ENCODE measurements around the gene CILP2.

Gene CILP2

GRCh38 chr19:19551853-19552192 lies 13.8 kb downstream of the CILP2 start:
- Histone ChIP-seq H3K4me2 (ENCODE audit: insufficient read depth, low read length) (no peak overlapping the region), H3K9me3 (ENCODE audit: insufficient read depth, low read length, severe bottlenecking) (no peaks in the 10 kb centered on the region), H3K4me1 (ENCODE audit: insufficient read depth, low read length) (no peaks in the 10 kb centered on the region), H3K9ac (ENCODE audit: low read depth, low read length) (no peak overlapping the region), H4K20me1 (ENCODE audit: insufficient read depth, low read length) (no peaks in the 10 kb centered on the region), H3K36me3 (ENCODE audit: insufficient read depth, low read length) (no peaks in the 10 kb centered on the region), H3K79me2 (ENCODE audit: insufficient read depth, low read length) (no peaks in the 10 kb centered on the region), H3K4me3 (ENCODE audit: low read depth in 1 of 2, low read length in 2 of 2) (no peak overlapping the region), H2AFZ (ENCODE audit: low read depth, low read length) (no peak overlapping the region), H3K27me3 (ENCODE audit: insufficient read depth, low read length, poor library complexity) (no peaks in the 10 kb centered on the region), H3K27ac (ENCODE audit: low read length) (no peak overlapping the region)
- ATAC-seq (ENCODE audit: insufficient read depth, low read depth) (no peak), DNase-seq (no peak)
- TF ChIP-seq, protein P1, sequence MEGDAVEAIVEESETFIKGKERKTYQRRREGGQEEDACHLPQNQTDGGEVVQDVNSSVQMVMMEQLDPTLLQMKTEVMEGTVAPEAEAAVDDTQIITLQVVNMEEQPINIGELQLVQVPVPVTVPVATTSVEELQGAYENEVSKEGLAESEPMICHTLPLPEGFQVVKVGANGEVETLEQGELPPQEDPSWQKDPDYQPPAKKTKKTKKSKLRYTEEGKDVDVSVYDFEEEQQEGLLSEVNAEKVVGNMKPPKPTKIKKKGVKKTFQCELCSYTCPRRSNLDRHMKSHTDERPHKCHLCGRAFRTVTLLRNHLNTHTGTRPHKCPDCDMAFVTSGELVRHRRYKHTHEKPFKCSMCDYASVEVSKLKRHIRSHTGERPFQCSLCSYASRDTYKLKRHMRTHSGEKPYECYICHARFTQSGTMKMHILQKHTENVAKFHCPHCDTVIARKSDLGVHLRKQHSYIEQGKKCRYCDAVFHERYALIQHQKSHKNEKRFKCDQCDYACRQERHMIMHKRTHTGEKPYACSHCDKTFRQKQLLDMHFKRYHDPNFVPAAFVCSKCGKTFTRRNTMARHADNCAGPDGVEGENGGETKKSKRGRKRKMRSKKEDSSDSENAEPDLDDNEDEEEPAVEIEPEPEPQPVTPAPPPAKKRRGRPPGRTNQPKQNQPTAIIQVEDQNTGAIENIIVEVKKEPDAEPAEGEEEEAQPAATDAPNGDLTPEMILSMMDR (IDR thresholded peaks at IDR 0.05; ENCODE audit: borderline replicate concordance, extremely low read depth, low read length, poor library complexity, severe bottlenecking) = no peak
- no peak for TF ChIP-seq EZH2 (IDR thresholded peaks at IDR 0.05; ENCODE audit: borderline replicate concordance, low read depth, low read length, severe bottlenecking)

GRCh38 chr19:19552798-19553197 lies 14.7 kb downstream of the CILP2 start:
- DNase-seq = no peak
- Histone ChIP-seq H3K4me2 (ENCODE audit: insufficient read depth, low read length) (no peak overlapping the region), H3K4me1 (ENCODE audit: insufficient read depth, low read length) (no peaks in the 10 kb centered on the region), H3K79me2 (ENCODE audit: insufficient read depth, low read length) (no peaks in the 10 kb centered on the region), H2AFZ (ENCODE audit: low read depth, low read length) (no peak overlapping the region), H4K20me1 (ENCODE audit: insufficient read depth, low read length) (no peaks in the 10 kb centered on the region), H3K9me3 (ENCODE audit: insufficient read depth, low read length, severe bottlenecking) (no peaks in the 10 kb centered on the region), H3K27ac (ENCODE audit: low read length) (no peak overlapping the region), H3K36me3 (ENCODE audit: insufficient read depth, low read length) (no peaks in the 10 kb centered on the region), H3K9ac (ENCODE audit: low read depth, low read length) (no peak overlapping the region), H3K27me3 (ENCODE audit: insufficient read depth, low read length, poor library complexity) (no peaks in the 10 kb centered on the region), H3K4me3 (ENCODE audit: low read depth in 1 of 2, low read length in 2 of 2) (no peak overlapping the region)
- TF ChIP-seq, protein P1 (IDR thresholded peaks at IDR 0.05; ENCODE audit: borderline replicate concordance, extremely low read depth, low read length, poor library complexity, severe bottlenecking) = peak; percentile 54
- TF ChIP-seq EZH2 (IDR thresholded peaks at IDR 0.05; ENCODE audit: borderline replicate concordance, low read depth, low read length, severe bottlenecking) = no peak
- peak; percentile 49; the same call in 2 of the 3 replicates for ATAC-seq (ENCODE audit: insufficient read depth, low read depth)

GRCh38 chr19:19553670-19554069 lies 15.6 kb downstream of the CILP2 start:
- no peak overlapping the region for H3K27ac ChIP-seq (ENCODE audit: low read length)
- H3K9ac ChIP-seq (ENCODE audit: low read depth, low read length) = no peak overlapping the region
- H3K4me1 ChIP-seq (ENCODE audit: insufficient read depth, low read length) = no peaks in the 10 kb centered on the region
- H3K27me3 ChIP-seq (ENCODE audit: insufficient read depth, low read length, poor library complexity) = no peaks in the 10 kb centered on the region
- no peak overlapping the region for H3K4me3 ChIP-seq (ENCODE audit: low read depth in 1 of 2, low read length in 2 of 2)
- no peak overlapping the region for H2AFZ ChIP-seq (ENCODE audit: low read depth, low read length)
- no peak for ATAC-seq (ENCODE audit: insufficient read depth, low read depth)
- H3K79me2 ChIP-seq (ENCODE audit: insufficient read depth, low read length) = no peaks in the 10 kb centered on the region
- no peaks in the 10 kb centered on the region for H4K20me1 ChIP-seq (ENCODE audit: insufficient read depth, low read length)
- no peaks in the 10 kb centered on the region for H3K36me3 ChIP-seq (ENCODE audit: insufficient read depth, low read length)
- H3K4me2 ChIP-seq (ENCODE audit: insufficient read depth, low read length) = no peak overlapping the region
- no peak for TF ChIP-seq EZH2 (IDR thresholded peaks at IDR 0.05; ENCODE audit: borderline replicate concordance, low read depth, low read length, severe bottlenecking)
- TF ChIP-seq, protein P1 (IDR thresholded peaks at IDR 0.05; ENCODE audit: borderline replicate concordance, extremely low read depth, low read length, poor library complexity, severe bottlenecking) = no peak
- no peak for DNase-seq
- H3K9me3 ChIP-seq (ENCODE audit: insufficient read depth, low read length, severe bottlenecking) = no peaks in the 10 kb centered on the region

Data from DND-41 (cell line).